Suppressor macrophage treated with lipopolysaccharide for 1 hour (primary cell): Measurements from ENCODE around the gene NSMF.
A peak's percentile ranks its signal among the peaks of the same experiment; 100 is the strongest.

Source experiments
- DNase-seq, 3 donors: peaks; one replicate each; pipeline ENCODE4 v3.0.0-alpha.2; 2020 to 2022

Gene NSMF

DNA sequence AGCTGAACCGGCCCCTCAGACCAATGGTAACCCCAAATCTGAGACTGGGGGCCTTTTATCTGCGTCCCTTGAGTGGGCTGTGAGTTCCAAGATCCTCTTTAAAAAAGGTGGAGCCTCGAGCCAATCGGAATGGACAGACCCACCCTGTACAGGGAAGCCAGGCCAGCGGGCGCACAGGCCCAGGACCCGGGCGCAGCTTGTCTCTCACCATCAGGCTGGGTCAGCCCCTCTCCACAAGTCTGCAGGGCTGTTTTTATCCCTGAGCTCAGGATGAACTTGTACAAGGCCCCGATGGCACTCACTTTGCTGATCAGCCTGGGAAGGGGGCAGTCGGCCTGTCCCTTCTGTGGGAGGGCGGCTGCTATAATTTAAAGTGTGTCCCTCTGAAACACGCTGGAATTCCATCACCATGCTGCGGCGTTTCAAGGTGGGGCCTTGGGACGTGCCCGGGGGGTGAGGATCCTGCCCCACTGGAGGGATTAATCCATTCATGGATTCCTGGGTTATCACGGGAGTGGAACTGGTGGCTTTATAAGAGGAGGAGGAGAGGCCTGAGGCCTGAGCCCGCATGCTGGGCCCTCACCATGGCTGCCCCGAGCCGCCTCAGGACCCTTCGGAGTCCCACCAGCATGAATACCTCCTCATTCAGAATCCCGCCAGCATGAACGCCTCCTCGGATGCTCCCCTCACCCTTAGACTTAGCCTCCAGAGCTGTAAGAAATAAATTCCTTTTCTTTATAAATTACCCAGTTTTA is 50.3 kb downstream of the NSMF start:
- DNase-seq: no peak

DNA sequence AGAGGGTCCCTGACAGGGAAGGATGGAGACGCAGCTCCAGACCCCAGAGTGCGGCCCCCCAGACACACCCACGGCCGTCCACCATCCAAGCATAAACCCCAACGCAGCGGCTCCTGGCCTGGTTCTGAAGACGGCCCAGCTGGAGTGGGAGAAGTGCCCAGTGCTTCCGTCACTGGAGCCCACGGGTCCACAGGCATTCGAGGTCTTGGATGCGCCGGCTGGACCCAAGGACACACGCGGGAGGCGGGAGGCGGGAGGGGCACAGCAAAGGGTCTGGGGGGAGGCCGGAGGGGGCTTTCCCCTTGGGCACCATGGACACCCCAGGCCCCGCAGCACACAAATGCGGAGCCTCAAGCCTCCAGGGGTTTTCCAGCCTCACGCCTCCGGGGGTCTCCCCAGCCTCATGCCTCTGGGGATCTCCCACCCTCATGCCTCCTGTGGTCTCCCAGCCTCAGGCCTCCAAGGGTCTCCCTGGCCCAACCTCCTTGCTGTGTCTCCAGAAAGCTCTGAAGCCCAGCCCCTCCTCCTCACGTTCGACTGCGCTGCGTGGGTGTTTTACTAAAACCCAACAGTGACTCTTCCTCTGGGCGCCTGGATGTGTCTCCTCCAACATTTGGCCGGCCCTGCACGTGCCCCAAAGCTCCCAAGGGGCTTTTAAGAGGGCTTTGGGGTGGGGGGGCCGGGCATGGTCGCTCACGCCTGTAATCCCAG is 51.4 kb downstream of the NSMF start:
- no peak for DNase-seq

DNA sequence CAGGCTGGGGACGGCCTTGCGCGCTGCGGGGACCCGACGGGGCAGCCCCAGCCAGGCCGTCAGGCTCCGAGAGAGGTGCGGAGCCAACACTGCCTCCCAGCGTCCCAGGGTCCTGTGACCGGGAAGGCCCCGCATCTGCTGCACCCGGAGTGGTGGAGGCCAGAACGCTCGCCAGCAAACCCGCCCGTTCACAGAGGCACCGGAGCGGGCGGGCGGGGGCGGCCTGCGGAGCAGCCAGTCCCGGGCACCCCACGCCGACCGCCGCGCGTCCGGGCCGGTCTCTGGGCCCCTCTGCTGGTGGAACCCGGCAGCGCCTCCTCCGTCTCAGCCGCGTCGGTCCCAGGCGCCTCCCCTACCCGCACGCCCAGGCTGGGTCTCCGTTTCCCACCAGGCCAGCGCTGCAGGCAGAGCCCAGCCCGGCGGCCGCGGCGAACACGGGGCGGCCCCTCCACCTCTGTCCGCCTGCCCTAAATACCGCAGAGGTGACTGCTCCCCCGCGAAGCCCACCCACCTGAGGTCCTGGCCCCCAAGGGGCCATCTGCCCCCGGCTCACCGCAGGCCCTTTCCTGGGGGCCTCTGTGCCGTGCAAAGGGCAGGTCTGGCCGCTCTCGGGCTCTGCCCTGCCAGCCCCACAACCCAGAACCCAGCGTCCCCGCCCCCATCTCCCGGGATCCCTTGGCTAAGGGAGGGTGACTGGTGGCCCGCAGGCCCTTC is 52.1 kb downstream of the NSMF start:
- DNase-seq: peak; percentile 73 to 90 (median 82)

DNA sequence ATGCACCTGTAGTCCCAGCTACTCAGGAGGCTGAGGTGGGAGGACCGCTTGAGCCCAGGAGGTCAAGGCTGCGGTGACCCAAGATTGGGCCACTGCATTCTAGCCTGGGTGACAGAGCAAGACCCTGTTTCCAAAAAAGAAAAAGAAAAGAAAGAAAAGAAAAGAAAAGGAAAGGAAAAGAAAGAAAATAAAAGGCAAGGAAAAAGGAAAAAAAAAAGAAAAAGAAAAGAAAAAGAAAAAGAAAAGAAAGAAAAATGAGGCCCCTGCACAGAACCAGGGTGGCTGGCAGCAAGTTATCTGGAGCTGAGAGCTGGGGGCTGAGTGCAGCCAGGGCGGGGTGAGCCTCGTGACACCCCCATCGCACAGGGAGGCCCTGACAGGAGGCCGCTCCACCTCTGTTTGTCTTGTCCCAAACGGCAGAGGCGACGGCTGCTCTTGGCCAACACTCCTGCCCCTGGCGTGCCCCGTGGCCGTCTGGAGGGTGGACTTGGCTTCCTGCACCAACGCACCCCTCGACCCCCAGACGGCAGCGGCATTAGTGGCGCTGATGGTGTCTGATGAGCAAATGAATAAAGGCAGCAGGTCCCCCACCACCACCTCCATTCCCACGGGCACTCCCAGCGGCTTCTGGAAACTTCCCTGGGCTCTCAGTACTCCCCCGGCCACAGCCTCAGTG is 52.9 kb downstream of the NSMF start:
- DNase-seq: no peak

DNA sequence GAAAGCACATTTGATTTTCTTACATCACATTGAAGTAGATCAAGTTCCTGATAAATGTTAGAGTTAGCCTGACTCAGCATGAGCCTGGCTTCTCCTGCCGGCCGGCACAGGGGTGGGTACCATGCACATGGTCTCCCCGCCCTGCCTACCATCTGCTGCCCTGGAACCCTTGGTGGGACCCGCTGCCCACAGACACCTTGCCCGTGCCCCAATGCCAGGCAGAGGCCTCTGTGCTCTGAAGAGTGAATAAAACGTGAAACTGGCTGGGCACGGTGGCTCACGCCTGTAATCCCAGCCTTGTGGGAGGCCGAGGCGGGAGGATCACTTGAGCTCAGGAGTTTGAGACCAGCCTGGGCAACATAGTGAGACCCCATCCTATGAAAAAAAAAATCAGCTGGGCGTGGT is 53.5 kb downstream of the NSMF start:
- peak in 1 of 3 donors; percentile 18 for DNase-seq

DNA sequence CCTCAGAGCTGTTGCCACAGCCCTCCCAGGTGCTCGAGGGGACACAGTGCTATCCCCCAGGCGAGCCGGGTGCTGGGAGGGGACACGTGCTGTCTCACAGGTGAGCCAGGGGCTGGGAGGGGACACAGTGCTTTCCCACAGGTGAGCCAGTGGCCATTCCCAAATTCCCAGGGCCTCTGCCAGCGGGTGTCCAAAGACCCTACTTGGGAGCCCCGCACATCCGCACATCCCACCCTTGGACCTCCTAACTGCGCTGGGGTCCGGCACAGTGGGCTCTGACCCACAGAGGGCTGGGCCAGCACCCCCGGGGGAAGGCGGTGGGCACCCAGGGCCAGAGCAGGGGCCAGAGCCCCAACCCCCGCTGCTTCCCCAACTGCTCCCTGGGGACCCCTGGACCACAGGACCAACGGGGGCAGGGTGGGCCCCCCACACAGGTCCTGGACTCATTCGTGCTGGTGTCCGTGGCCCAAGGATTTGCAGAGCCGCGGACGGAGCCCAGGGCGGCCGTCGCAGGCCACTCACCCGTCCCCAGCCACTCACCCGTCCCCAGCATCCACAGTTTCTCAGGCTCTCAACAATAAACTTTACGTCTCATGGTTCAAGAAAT is 54.1 kb downstream of the NSMF start:
- DNase-seq: no peak

DNA sequence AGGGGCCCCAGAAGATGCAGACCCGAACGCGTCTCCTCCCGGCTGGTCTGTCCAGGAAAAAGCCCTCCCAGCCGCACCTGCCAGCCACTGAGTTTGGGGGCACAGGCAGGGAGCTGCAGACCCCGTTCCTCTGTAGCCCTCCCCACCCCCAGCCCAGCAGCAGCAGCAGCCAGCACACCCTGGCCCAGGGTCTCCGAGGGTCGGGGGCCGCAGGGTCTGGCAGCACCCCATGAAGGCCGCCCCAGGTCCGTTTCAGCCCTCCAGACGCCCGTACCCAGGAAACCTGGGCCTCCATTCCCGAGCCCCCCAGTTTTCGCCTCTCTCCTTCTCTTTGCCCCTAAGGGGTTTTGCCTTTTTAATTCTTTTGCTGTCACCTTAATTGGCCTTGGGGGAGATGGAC is 55.9 kb downstream of the NSMF start:
- no peak for DNase-seq

DNA sequence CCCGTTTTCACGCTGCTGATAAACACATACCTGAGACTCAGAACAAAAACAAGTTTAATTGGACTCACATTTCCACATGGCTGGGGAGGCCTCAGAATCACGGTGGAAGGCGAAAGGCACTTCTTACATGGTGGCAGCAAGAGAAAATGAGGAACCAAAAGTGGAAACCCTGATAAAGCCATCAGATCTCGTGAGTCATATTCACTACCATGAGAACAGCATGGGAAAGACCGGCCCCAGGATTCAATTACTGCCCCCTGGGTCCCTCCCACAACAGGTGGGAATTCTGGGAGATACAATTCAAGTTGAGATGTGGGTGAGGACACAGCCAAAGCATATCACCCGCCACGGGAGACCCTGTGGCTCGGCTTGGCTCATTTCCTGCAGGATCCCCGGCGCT is 56.4 kb downstream of the NSMF start:
- DNase-seq: peak; percentile 51 to 63 (median 59)

DNA sequence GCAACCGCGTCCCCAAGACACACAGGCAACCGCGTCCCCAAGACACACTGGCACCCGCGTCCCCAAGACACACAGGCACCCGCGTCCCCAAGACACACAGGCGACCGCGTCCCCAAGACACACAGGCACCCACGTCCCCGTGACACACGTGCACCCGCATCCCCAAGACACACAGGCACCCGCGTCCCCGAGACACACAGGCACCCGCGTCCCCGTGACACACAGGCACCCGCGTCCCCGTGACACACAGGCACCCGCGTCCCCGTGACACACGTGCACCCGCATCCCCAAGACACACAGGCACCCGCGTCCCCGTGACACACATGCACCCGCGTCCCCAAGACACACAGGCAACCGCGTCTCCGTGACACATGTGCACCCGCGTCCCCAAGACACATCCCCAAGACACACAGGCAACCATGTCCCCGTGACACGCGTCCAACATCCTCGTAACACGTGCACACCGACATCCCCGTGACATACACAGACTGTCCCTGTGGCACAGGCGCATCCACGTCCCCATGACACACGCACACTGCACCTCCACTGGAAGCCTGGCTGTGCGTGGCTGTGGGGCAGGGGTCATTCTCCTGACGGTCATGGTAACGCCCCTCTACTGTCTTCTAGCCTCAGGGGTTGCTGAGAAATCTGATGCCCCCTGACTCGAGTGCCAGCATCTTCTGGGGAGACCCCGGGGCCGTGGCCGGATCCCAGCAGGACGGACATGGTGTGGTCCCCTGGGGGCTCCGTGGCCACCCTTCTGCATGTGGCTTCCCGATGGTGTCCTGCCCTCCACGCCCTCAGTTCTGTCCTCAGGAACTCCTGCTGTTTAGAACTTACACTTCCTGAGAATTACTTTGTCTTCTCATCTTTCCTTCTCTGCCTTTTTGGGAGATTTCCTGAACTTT is 60.3 kb downstream of the NSMF start:
- no peak for DNase-seq

DNA sequence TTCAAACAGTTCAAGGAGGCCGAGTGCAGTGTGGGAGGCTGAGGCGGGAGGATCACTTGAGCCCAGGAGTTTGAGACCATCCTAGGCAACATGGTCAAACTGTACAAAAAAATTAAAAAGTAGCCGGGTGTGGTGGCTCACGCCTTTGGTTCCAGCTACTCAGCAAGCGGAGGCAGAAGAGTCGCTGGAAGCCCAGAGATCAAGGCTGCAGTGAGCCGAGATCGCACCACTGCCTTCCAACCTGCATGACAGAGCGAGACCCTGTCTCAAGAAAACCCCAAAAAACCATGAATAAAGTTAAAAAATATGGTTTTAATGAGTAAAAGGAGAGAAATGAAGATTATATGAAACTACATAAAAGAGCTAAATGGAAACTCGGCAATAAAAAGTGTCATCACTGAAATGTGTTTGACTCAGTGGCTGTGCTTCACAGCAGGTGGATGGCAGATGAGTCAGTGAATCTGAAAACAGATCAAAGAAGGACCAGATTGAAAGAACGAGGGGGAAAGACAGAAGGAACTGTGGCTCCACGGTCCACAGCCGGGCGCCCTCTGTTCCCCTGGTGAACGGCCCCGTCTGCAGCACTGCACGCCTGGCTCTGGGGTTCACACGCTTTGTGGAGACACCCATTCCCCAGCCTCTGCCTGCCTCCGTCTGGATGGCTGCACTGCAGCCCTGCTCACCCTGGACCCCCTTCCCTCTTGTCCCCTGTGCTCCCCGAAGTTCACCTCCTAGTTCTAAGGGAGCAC is 61.3 kb downstream of the NSMF start:
- no peak for DNase-seq
